HG02798 (cell line): ENCODE measurements around the gene RGS21.
"Not testable (repeated sequence)": the region's sequence is repeated elsewhere in the genome, so short reads cannot be mapped to it uniquely, and the experiment has no call there.

ENCODE experiments used
- ATAC-seq: cut with Tn5 transposase; IDR thresholded peaks from one replicate; pipeline ENCODE4 v1.9.1; 2021; ENCODE audit warnings: mild to moderate bottlenecking; ENCODE audit not compliant: unreplicated experiment, poor library complexity

Gene RGS21, protein sequence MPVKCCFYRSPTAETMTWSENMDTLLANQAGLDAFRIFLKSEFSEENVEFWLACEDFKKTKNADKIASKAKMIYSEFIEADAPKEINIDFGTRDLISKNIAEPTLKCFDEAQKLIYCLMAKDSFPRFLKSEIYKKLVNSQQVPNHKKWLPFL

DNA sequence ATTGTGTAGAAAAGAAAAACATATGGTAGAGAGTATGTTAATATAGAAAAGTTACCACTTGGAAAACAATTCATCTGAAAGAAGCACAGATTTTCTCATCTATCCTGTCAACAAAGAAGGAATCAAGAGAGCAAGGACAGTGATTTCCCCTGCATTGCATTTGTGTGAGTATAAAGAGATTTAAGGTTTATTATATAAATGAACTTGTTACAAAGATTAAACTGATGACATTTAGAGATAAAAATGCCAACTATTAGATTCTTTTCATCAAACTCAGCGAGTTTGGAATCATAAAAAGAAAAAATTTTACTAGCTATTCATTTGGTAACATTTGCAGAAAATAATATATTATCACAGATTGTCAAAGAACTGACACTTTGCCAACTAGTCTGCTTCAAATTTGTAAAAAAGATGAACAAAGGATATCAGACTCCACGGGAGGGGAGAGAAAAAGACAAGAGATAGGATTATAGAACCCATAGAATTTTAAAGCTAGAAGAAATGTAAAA, at the start of gene RGS21:
Gene RGS21 (plus strand): TSS at position 51 of the 509 bp plus-strand sequence. CDS start 26,045 bp downstream, outside the sequence.
- no peak for ATAC-seq

DNA sequence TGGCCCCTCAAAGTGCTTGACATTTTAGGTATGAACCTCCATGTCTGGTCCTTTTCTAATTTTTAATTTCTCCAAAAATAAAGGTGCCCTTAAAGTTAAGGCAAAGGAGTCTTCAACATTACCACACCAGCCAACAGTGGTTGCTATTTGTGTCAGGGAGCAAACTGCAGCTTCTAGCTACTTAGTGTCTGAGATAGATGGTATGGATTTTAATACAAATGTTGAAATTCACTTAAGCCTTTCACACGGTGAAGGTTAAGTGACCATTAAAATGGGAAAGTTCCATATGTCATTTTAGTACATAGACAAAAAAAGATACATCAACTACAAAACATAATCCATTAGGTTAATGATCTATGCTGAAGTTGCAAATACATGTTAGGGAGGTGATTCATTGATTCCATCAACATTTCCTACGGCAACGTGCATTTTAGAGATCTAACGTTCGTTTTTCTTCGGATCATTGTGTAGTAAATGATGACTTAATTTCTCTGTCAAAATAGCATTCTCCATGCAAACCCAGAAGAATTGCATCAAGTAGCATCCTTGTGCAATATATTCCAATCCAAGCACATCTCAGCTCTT, 48.2 kb upstream of the RGS21 start:
- no peak for ATAC-seq

DNA sequence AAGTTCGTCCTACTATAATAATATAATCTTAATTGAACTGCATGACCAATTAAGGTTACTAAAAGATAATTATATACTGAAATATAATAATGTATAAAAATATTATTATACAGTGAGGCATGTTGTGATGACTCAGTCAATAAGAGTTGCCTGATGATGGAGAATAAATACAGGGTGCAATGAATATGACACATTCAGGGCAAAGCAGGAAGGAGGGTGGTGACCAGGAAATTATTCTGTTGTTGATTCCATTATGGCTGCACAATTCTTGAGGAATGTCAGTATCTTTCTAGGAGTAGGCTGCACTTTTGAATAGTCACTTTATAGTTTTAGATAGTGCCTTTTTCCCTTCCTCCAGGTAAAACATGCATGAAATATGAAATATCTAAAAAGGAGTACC, 46.4 kb upstream of the RGS21 start:
- ATAC-seq: no peak

DNA sequence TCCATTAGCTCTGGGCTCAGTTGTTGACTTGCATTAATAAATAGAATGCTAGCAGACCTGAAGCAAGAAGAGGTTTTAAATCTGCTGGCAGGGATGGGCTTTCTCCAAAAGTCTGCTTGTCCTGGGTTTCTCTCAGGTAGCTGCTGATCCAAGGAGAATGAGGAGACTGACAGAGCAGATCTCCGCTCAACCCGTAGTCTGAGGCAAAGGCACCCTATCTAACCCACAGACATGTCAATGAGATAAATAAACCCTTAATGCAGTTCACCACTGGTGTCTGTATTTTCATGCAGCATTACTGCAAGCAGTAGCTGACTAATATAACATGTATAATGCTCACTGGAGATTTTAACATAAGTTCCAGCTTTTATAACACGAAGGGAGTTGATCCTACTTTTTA, 44.1 kb upstream of the RGS21 start:
- ATAC-seq: no peak

DNA sequence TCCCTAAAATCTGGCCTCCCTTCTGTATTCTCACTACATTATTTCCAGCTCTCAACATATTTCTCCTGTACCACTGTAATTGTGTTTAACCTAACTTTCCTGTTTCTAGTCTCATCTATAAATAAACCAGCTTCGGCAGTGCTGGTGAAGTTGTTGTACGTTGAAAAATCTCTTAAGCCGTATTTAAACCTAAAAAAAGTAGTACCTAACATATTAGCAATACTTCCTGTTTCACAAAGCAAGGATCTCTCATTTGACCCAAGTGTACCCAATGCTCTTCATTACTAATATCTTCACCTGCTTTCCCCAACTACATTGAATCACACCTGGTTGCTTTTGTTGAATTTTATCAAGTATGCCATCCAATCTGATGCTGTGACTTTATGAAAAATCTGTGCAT, 42.2 kb upstream of the RGS21 start:
- no peak for ATAC-seq

DNA sequence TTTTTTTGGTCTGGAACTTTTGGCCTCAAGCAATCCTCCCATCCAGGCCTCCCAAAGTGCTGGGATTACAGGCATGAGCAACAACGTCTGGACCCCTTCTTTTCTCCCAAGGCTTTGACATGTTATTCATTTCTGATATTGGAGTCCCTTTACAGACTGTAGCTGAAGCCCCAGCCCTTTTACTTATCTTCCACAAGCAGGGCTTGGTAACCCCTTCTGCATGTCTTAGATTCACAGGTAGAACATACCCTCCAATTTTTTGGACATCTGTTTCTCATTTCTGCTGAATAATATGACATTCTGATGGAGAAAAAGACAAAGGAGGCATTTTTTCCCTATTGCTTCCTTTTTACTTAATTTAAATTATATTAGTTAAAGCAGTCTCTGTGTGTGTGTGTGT, 39.2 kb upstream of the RGS21 start:
- ATAC-seq: no peak

DNA sequence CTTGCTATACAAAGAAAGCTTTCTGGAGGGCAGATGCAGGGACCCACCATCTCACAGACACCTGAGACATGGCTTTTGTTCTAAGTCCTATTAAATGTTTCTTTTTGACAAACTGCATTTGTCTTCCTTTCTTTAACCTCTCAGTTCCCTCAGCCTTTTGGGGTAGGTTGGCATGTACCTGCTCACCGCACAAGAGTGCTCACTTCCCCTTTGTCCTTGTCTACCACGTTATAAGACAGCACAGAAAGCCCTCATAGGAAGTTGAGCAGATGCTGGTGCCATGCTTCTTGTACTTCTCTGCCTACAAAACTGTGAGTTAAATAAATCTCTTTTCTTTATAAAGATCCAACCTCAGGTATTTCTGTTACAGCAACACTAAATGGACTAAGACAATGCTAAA, 31.9 kb upstream of the RGS21 start:
- peak; percentile 63 for ATAC-seq

DNA sequence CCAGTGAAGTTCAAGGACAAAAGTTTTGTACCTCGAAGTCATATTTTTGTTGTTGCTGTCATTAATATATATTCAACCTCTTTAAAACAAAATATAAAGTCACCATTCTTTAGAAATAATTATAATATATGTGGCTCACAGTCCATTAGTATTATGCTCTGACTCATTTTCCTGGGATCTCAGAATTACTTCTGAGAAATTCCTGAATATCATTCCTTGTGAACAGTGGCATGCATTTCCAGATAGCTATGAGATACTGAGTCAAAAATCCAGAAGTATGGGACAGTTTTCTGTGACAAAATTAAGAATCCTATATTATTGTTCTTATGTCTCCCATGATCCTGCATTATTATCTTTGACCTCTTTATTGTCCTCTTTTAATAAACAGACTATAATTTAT, 13.8 kb upstream of the RGS21 start:
- no peak for ATAC-seq

DNA sequence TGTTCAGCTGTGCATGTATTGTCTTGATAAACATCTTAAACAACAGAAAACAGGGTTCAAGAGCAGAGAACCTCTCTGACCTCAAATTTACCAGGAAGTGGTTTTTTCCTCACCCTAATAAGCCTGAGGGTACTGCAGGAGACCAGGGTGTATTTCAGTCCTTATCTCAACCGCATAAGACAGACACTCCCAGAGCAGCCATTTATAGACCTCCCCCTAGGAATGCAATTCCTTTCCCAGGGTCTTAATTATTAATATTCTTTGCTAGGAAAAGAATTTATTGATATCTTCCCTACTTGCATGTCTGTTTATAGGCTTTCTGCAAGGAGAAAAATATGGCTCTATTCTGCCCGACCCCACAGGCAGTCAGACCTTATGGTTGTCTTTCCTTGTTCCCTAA, 8.5 kb upstream of the RGS21 start:
- ATAC-seq: not testable (repeated sequence)

DNA sequence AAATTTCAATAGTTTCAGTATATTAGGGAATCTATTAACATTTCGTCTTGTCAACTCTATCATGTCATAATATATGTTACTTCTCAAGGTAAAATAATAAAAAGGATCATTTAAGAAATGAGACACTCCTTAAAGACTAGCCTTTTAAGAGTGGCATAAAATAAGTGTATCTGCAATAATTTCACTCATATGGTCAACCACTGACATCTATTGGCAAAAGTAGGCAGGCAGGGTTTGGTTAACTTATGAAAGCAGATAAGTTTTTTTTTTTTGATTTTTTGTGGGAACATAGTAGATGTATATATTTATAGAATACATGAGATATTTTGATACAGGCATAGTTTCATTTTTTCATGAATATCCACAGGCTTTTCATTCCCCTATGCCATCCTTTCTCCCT, 5.5 kb upstream of the RGS21 start:
- no peak for ATAC-seq

DNA sequence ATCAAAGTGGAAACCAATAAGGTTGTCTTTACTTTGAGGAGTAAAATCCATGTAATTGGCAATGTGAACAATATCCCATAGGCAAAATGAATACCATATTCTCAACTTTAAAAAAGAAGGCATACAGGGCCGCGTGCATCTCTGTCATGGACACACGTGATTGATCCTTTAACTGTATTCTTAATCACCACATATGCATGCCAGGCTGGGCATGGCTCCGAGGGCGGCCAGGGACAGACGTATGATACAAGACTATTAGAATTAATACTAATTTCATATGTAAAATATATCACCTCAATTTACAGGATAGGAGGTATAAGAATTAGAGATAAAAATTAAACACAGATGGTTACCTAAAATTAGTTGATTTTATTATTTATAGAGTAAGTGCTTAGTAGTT, 11.2 kb downstream of the RGS21 start:
- ATAC-seq: no peak

DNA sequence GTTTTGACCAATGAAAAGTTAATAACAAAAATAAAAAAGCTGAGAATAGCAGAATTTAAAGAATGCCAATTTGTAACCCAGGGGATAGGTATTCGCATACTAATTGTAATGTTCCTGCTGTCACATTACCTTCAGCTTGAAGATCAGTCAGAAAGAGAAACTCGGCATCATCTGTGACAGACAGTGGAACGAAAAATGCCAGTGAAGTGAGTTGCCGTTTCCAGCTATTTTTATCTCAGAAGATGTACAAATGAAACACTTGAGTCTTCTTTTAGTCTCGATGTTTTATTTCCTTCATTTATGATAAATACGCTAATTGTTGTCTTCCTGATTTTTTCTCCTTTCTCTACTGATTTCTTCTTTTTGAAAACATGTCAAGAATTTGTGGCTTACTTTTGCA, 26.1 kb downstream of the RGS21 start:
- ATAC-seq: no peak

DNA sequence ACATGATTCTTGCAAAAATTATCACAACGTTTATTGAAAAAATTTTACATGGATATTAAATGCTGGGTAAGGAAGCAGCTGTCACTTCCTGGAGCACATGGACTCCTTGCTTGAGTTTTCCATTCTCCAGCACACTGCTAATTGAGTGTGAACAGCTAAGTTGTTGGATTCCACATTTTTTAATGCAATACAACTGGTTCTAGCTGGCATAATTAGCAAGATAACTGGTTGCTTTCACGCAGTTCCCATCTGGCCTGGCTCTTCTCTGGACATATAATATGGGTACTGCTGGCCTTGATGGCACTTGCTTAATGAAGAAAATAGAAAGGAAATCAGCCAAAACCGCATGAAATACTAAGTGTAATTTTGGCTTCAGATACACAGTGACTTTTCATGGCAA, 26.6 kb downstream of the RGS21 start:
- ATAC-seq: no peak

DNA sequence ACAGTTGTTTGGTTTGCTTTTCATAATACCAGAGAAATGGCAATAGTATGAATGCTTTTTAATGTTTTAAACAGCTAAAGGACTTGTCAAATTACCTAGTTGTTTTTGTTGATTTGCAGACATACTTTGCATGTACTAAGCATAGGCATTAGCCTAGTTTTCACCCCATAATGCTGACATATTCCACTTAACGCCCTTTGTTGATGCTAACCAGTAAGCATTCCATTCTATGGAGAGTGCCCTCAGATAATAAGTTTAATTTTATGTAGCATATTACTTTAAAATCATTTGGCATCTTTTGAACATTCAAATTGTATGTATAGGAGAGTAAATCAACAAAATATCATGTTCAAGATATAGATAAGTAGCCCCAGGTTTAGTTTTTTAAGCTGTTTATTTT, 32.5 kb downstream of the RGS21 start:
- no peak for ATAC-seq

DNA sequence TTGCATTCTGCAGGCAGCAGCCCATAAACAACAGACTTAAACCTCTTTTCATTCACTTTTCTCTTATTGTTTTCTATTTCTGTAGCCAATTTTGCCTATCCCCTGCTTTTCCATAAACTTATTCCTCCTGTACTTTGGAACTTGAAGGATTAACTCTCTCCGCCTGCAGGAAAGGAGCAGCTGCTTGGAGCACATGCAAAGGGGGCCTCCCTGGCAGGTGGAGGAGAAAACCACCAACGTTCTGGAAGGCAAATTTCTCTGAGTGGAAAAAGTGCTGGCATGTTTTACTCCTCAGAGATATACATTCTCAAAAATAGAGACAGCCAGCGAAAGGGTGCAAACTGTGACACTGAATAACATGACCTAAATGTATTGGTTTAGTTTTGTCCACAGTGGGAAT, 33.6 kb downstream of the RGS21 start:
- no peak for ATAC-seq

DNA sequence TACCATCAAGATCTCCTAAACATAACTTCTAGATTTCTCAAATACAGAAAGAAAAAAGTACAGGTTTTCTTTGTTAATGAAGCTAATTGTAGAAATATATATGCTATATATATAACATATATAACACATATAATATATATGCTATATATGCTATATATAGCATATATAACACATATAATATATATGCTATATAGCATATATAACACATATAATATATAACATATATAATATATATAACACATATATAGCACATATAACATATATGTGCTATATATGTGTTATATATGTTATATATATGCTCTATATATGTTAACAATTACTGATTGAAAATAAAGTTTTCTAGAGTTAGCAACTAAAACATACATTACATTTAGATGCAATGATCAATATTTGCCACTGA, 34.8 kb downstream of the RGS21 start:
- ATAC-seq: no peak

DNA sequence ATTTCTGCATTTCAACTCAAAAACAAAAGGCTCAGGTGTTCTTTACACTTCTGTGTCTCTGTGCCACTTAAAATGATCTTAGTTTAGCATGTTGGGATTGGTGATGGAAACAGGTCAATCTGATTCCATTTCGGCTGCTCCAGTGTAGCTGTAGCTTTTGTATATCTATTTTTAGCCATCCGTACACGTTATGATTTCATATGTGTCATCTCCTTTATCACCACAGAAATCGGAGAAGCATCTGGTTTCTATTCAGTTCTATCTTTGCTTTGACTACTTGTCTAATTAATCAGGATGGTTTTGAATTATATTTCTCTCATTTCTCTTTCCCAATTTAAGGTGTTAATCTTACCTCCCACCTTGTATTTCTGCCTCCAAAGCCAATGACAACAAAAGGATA, 41.1 kb downstream of the RGS21 start:
- ATAC-seq: no peak

DNA sequence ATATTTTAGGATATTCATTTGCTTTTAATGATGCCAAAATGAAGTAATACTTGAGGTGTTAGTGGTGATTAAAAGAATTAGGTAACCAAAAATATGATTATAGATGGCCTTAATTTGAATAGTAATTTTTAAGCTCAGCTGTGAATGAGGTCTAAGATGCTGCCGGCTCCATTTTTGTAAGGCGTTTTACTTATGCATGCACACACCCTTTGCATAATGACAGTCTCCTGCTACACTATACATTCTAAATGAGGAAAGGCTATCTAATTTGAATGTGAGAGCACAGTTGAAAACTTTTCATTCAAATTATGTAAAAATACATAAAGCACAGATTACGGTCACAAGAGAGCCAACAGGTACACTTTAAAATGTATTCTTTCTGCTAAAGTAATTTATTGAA, 41.6 kb downstream of the RGS21 start:
- no peak for ATAC-seq

DNA sequence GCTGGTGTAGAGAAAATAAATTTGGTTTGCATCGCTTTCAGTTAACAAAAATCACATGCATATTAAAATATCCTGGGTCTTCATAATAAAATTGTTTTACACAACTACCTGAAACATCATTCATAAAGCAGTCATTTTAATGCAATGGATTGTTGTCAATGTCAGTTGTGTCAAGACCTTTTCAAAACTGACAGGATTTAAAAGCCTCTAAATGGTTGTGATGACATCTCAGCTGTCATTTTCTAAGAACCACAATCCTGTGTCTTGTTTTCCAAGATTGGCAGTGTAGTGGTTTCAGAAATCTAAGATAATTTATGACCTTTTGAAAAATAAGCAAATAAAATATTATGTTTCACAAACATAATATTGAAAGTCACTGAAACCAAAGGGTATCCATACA, 42.0 kb downstream of the RGS21 start:
- ATAC-seq: no peak

DNA sequence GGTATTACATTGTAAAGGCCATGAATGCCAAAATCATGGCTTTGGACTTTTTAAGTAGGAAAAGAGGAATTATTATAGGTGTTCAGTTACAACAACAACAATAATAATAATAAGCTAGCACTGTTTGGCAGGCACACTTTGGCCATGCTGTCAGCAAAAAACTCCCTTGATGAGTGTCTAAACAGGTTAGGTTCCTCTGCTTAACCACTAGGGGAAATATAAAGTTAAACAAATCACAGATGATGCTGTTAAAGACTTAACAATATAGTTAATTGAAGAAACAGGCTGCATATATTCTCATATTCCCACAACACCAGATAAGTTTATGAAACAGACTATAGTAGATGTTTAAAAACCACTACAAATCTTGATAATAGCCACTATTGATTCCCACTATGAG, 46.4 kb downstream of the RGS21 start:
- ATAC-seq: no peak

DNA sequence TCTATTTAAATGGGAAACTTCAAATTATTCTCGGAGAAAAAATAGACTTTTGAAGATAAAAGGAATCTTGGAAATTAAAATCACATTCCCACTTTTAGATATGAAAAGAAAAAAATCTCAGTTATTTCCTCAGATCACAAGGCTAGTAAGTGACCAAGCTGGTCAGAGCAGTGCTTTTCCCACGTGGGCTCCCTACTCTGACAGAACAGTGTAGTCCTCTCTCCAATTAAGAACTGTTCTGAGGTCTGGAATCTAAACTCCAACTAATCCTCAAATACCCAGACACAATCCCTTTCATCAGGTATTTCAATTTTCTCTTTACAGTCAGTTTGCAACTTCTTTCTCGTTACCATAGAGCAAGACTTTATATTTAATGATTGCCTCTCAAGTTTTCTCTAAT, 50.6 kb downstream of the RGS21 start:
- no peak for ATAC-seq

DNA sequence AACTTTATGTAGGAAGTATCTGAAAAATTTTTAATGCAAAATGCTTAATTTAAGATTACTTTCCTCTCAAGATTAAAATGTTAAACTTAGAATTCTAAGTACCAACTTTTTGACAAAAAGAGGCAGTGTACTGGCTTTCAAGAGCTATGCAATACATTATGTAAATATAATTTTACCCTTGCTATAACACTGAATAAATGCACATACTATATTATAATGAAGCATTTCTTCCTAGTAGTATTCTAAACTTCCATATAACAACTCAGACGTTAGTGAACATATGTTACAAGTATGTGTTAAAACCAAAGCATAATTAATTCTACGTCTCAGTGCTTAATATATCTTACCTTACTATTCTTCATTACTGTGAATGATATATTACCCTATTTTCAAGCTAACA, 58.5 kb downstream of the RGS21 start:
- ATAC-seq: no peak

DNA sequence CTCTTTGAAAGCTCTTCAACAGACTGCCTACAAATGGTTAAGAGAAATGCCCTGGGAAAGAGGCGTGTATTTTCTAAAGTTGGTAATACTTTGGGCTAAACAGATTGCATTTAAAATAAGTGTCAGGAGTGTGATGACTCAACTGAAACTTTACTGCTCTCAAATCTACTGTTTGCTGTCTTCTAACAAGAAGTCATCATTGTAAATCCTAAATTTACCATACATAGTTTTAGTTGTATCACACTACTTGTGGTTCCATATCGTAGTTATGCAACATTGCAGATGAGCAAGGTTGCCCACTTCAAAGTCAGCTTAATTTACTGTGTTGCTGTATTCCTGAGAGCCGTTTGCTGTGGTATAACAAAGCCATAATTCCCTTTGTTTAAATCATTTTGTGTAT, 59.6 kb downstream of the RGS21 start:
- no peak for ATAC-seq
